B cell (primary cell): Measurements from ENCODE around the gene CDC25B. TPM values are rescaled to one million over a fixed set of nuclear protein-coding genes. Genes with fewer than 3 reads are reported as not detected.
"Not testable (repeated sequence)": the region's sequence is repeated elsewhere in the genome, so short reads cannot be mapped to it uniquely, and the experiment has no call there.

Experiments used
- ATAC-seq: fragments of 200-7000 bp; cut with Tn5 transposase; one replicate; pipeline ENCODE4 v1.10.0; 2021; ENCODE audit warnings: low read depth, mild to moderate bottlenecking, moderate number of reproducible peaks, moderate library complexity
- CTCF ChIA-PET: fragments of 350-600 bp; sonication (Branson Sonifier 250); formaldehyde crosslinking; loops from one replicate; lab custom pipeline; 2021; ENCODE audit warnings: antibody characterized with exemption, inconsistent platforms; lab: Charles Lee
- POLR2A ChIA-PET: fragments of 350-600 bp; sonication (Branson Sonifier 250); formaldehyde crosslinking; loops from one replicate; lab custom pipeline; 2021; ENCODE audit warnings: antibody characterized with exemption; lab: Charles Lee
- DNase-seq: peaks from one replicate; pipeline ENCODE4 v3.0.0; 2013
- H2AFZ ChIP-seq: 2 replicates; pipeline ENCODE4 v1.6.1; 2012; ENCODE audit warnings: mild to moderate bottlenecking, low read depth, low read length; ENCODE audit not compliant: insufficient read depth, poor library complexity, severe bottlenecking
- H3K27ac ChIP-seq, 2 donors: 1 replicate in 1 of 2; 2 replicates in 1 of 2; pipeline ENCODE4 v1.5.1; 2012 to 2013; ENCODE audit warnings: low read length in 2 of 2, mild to moderate bottlenecking in 2 of 2, moderate library complexity in 1 of 2
- H3K27me3 ChIP-seq, 4 experiments: fragments of 200-600 bp in 1 of 4; sonication (generic) in 1 of 4; replicated peaks in 1 of 4; 1 replicate in 2 of 4; 2 replicates in 2 of 4; pipeline versions ENCODE4 v1.6.1 to v1.7.0; 2013 to 2016; ENCODE audit warnings: low read length in 3 of 4, mild to moderate bottlenecking in 2 of 4, mixed read lengths in 1 of 4, moderate library complexity in 1 of 4; ENCODE audit not compliant: insufficient read depth in 4 of 4, control insufficient read depth in 3 of 4; ENCODE audit errors: control extremely low read depth in 1 of 4
- H3K36me3 ChIP-seq, 2 experiments: replicated peaks in 1 of 2; 1 replicate in 1 of 2; 2 replicates in 1 of 2; pipeline versions ENCODE4 v1.6.1 to v1.7.1; 2013; ENCODE audit warnings: low read length in 1 of 2; ENCODE audit not compliant: insufficient read depth in 2 of 2, control insufficient read depth in 1 of 2; ENCODE audit errors: control extremely low read depth in 1 of 2, extremely low read depth in 1 of 2
- H3K4me1 ChIP-seq, 2 donors: fragments of 200-600 bp in 1 of 2; sonication (generic) in 1 of 2; 1 replicate in 1 of 2; 2 replicates in 1 of 2; pipeline versions ENCODE4 v1.5.1 to v1.6.1; 2013 to 2017; ENCODE audit warnings: low read length in 2 of 2; ENCODE audit not compliant: control insufficient read depth in 2 of 2, insufficient read depth in 2 of 2
- H3K4me2 ChIP-seq: replicated peaks from 2 replicates; pipeline ENCODE3; 2012; ENCODE audit warnings: mild to moderate bottlenecking, low read depth, low read length; ENCODE audit not compliant: poor library complexity, severe bottlenecking
- H3K4me3 ChIP-seq, 5 experiments: fragments of 200-600 bp in 1 of 5; sonication (generic) in 1 of 5; 1 replicate in 3 of 5; 2 replicates in 2 of 5; pipeline versions ENCODE4 v1.5.1 to v1.7.0; 2011 to 2016; ENCODE audit warnings: low read length in 4 of 5, mild to moderate bottlenecking in 4 of 5, low read depth in 2 of 5, control low read depth in 1 of 5, moderate library complexity in 1 of 5; ENCODE audit not compliant: insufficient read depth in 1 of 5; ENCODE audit errors: control extremely low read depth in 1 of 5, extremely low read depth in 1 of 5
- H3K79me2 ChIP-seq: fragments of 200-600 bp; sonication (generic); one replicate; pipeline ENCODE4 v1.6.0; 2016; ENCODE audit warnings: low read length; ENCODE audit not compliant: control insufficient read depth, insufficient read depth
- H3K9ac ChIP-seq: fragments of 200-600 bp; sonication (generic); 2 replicates; pipeline ENCODE4 v1.6.1; 2017; ENCODE audit warnings: mild to moderate bottlenecking, low read length, moderate library complexity
- H3K9me3 ChIP-seq, 3 donors: one replicate each; pipeline versions ENCODE4 v1.6.1 to v1.7.1; 2013; ENCODE audit warnings: low read length in 2 of 3; ENCODE audit not compliant: control insufficient read depth in 2 of 3, insufficient read depth in 1 of 3; ENCODE audit errors: control extremely low read depth in 1 of 3
- H4K20me1 ChIP-seq: 2 replicates; pipeline ENCODE4 v1.6.0; 2012; ENCODE audit warnings: mild to moderate bottlenecking, low read length; ENCODE audit not compliant: insufficient read depth, control insufficient read depth, poor library complexity, severe bottlenecking
- H3K27ac Mint-ChIP-seq: one replicate; pipeline ENCODE4 v1.8.0; 2021; ENCODE audit warnings: mixed read lengths
- H3K27me3 Mint-ChIP-seq: one replicate; pipeline ENCODE4 v1.8.0; 2021; ENCODE audit warnings: mixed read lengths
- H3K4me1 Mint-ChIP-seq: one replicate; pipeline ENCODE4 v1.8.0; 2021; ENCODE audit warnings: mixed read lengths
- H3K4me3 Mint-ChIP-seq: one replicate; pipeline ENCODE4 v1.8.0; 2021; ENCODE audit warnings: mixed read lengths
- H3K9me3 Mint-ChIP-seq: one replicate; pipeline ENCODE4 v1.8.0; 2022; ENCODE audit warnings: mixed read lengths; ENCODE audit not compliant: insufficient read depth
- WGBS: methylation state at CpG from one replicate; pipeline ENCODE4 v1.1.5; 2013; ENCODE audit warnings: missing lambda C conversion rate; ENCODE audit not compliant: insufficient coverage; 5-methylcytosine and 5-hydroxymethylcytosine counted together
- intact Hi-C: fragments of 100-400 bp; cut with micrococcal nuclease; formaldehyde crosslinking; loops from one replicate; pipeline ENCODE4 v1.10.0; 2022
- polyA plus RNA-seq: library from polyadenylated mRNA; depleted of rRNA; stranded (reverse); fragments of >200 nt; gene quantifications from 2 replicates; pipeline ENCODE4 v1.2.3, GENCODE V29; 2012
- total RNA-seq, 2 donors: library from RNA; stranded (reverse); fragments of 120-200 nt in 1 of 2; gene quantifications; 1 replicate in 1 of 2; 2 replicates in 1 of 2; pipeline versions ENCODE4 v1.2.3 to v1.2.4, GENCODE V29; 2013 to 2022

Gene CDC25B
- total and polyA plus RNA-seq, 2 donors (not counting 1 experiment from before 2014, with no cell fraction given), result 72.3 to 114 TPM

DNA sequence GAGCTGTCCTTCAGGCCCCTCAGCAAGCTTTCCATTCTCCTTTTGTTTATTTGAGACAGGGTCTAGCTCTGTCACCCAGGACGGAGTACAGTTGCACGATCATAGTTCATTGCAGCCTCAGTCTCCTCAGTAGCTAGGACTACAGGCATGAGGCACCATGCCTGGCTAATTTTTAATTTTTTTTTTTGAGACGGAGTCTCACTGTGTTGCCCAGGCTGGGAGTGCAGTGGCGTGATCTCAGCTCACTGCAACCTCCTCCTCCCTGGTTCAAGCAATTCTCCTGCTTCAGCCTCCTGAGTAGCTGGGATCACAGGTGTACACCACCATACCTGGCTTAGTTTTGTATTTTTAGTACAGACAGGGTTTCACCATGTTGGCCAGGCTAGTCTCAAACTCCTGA lies 6.9 kb upstream of the CDC25B start:
- H3K9me3 Mint-ChIP-seq, H3K79me2 ChIP-seq, H3K4me3 ChIP-seq, H3K4me3 Mint-ChIP-seq, intact Hi-C loops, H3K4me2 ChIP-seq, H3K27me3 Mint-ChIP-seq, H2AFZ ChIP-seq, H3K27ac ChIP-seq, DNase-seq, H3K9me3 ChIP-seq, ATAC-seq, H3K9ac ChIP-seq, H3K36me3 ChIP-seq, H3K27me3 ChIP-seq, H3K27ac Mint-ChIP-seq: not testable (repeated sequence)
- peaks cover 16% of the 10 kb centered on the region for H4K20me1 ChIP-seq
- ChIA-PET CTCF (interaction anchor here (0.7 to 6.4 kb wide), 6 partner anchors 10 to 345 kb away, joined by 3 to 84 read pairs (median 4); partner anchors contain the start of gene AP5S1), POLR2A (interaction anchor here (0.8 to 0.9 kb wide), 2 partner anchors 30 to 31 kb away, joined by 3 to 4 read pairs; partner anchors contain the start of gene AP5S1)
- peaks cover 8 to 18% of the 10 kb centered on the region in 2 donors for H3K4me1 ChIP-seq
- WGBS, result 98% methylated on average over 4 of the region's 4 CpGs
- peaks cover 24% of the 10 kb centered on the region for H3K4me1 Mint-ChIP-seq

DNA sequence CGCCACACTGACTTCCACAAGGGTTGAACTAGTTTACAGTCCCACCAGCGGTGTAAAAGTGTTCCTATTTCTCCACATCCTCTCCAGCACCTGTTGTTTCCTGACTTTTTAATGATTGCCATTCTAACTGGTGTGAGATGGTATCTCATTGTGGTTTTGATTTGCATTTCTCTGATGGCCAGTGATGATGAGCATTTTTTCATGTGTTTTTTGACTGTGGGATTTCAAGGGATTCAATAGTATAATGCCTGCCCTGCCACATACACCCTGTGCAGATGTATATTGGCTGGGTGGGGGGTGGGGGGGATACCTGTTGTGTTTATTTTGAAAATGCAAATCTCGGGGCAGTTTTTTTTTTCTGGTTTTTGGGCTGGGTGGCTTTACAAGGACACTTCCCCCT lies 1.9 kb upstream of the CDC25B start:
- H3K9me3 Mint-ChIP-seq, H3K27me3 ChIP-seq, H3K36me3 ChIP-seq, H4K20me1 ChIP-seq, H3K27ac ChIP-seq, H3K79me2 ChIP-seq, H3K27ac Mint-ChIP-seq, POLR2A ChIA-PET, DNase-seq, H3K4me3 Mint-ChIP-seq, ATAC-seq, H3K27me3 Mint-ChIP-seq, CTCF ChIA-PET, H3K4me3 ChIP-seq, H3K9ac ChIP-seq, H3K4me2 ChIP-seq, H2AFZ ChIP-seq, H3K9me3 ChIP-seq: not testable (repeated sequence)
- no CpG with 5 or more reads among the region's 3 CpGs for WGBS
- intact Hi-C loops, result loop anchor here (2.0 kb wide), 1 partner anchor 95 kb away; the partner anchor contains the start of gene PANK2
- peaks cover 34% of the 10 kb centered on the region for H3K4me1 Mint-ChIP-seq
- H3K4me1 ChIP-seq, result peaks cover 30 to 36% of the 10 kb centered on the region in 2 donors
